A673 (cell line): Measurements from ENCODE around the gene ARHGAP15.

Experiments
- EZH2 ChIP-seq: fragments of 200-600 bp; sonication (generic); IDR thresholded peaks from 2 replicates; pipeline ENCODE4 v1.6.1; 2017; ENCODE audit warnings: borderline replicate concordance, low read depth, mild to moderate bottlenecking, mixed read lengths, antibody characterized with exemption, low read length; ENCODE audit not compliant: poor library complexity, severe bottlenecking
- TF ChIP-seq, protein P1 (sequence below): fragments of 300-800, 200-600 bp; sonication (generic); conservative IDR thresholded peaks from 2 replicates; pipeline ENCODE4 v1.5.1; 2017; ENCODE audit warnings: low read depth, mild to moderate bottlenecking, antibody characterized with exemption, low read length, moderate library complexity, mixed read lengths

- TF ChIP-seq, protein P1, sequence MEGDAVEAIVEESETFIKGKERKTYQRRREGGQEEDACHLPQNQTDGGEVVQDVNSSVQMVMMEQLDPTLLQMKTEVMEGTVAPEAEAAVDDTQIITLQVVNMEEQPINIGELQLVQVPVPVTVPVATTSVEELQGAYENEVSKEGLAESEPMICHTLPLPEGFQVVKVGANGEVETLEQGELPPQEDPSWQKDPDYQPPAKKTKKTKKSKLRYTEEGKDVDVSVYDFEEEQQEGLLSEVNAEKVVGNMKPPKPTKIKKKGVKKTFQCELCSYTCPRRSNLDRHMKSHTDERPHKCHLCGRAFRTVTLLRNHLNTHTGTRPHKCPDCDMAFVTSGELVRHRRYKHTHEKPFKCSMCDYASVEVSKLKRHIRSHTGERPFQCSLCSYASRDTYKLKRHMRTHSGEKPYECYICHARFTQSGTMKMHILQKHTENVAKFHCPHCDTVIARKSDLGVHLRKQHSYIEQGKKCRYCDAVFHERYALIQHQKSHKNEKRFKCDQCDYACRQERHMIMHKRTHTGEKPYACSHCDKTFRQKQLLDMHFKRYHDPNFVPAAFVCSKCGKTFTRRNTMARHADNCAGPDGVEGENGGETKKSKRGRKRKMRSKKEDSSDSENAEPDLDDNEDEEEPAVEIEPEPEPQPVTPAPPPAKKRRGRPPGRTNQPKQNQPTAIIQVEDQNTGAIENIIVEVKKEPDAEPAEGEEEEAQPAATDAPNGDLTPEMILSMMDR: no peak
- TF ChIP-seq EZH2: no peak
Observed at GRCh38 chr2:143463719-143464118, 334.5 kb downstream of the ARHGAP15 start.
